WTC11 (cell line): ENCODE data around the gene GATAD2A.

Experiments used
- ATF1 ChIP-seq: sonication (generic); formaldehyde crosslinking; IDR thresholded peaks from 2 replicates; pipeline ENCODE4 v1.8.1; 2023; ENCODE audit warnings: mild to moderate bottlenecking, moderate library complexity, missing genetic modification reagents
- CTCF ChIP-seq: fragments of 200-600 bp; IDR thresholded peaks from 2 replicates; pipeline ENCODE4 v1.8.0; 2022; ENCODE audit warnings: antibody characterized with exemption
- HMGXB4 ChIP-seq: sonication (generic); formaldehyde crosslinking; IDR thresholded peaks from 2 replicates; pipeline ENCODE4 v1.8.1; 2023; ENCODE audit warnings: mild to moderate bottlenecking, moderate library complexity, missing genetic modification reagents
- TEAD1 ChIP-seq: sonication (generic); formaldehyde crosslinking; IDR thresholded peaks from 2 replicates; pipeline ENCODE4 v1.8.0; 2022; ENCODE audit warnings: mild to moderate bottlenecking, missing genetic modification reagents
- USF2 ChIP-seq: sonication (generic); formaldehyde crosslinking; IDR thresholded peaks from 2 replicates; pipeline ENCODE4 v1.8.1; 2023; ENCODE audit warnings: mild to moderate bottlenecking, missing genetic modification reagents, moderate library complexity
- ZBTB43 ChIP-seq: sonication (generic); formaldehyde crosslinking; IDR thresholded peaks from 2 replicates; pipeline ENCODE4 v1.8.1; 2023; ENCODE audit warnings: mild to moderate bottlenecking, missing genetic modification reagents
- TF ChIP-seq, protein P1 (sequence below): sonication (generic); formaldehyde crosslinking; IDR thresholded peaks from 2 replicates; pipeline ENCODE4 v1.8.1; 2022; ENCODE audit warnings: low read depth, missing genetic modification reagents, borderline replicate concordance

GRCh38 chr19:19550485-19550929, 145.0 kb downstream of the GATAD2A start:
- TF ChIP-seq CTCF, result no peak
- TF ChIP-seq ZBTB43 (CRISPR knock-in tag), result no peak
- no peak for TF ChIP-seq TEAD1 (CRISPR knock-in tag)
- TF ChIP-seq USF2, result no peak
- TF ChIP-seq, protein P1, sequence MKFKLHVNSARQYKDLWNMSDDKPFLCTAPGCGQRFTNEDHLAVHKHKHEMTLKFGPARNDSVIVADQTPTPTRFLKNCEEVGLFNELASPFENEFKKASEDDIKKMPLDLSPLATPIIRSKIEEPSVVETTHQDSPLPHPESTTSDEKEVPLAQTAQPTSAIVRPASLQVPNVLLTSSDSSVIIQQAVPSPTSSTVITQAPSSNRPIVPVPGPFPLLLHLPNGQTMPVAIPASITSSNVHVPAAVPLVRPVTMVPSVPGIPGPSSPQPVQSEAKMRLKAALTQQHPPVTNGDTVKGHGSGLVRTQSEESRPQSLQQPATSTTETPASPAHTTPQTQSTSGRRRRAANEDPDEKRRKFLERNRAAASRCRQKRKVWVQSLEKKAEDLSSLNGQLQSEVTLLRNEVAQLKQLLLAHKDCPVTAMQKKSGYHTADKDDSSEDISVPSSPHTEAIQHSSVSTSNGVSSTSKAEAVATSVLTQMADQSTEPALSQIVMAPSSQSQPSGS (CRISPR knock-in tag), result no peak
- TF ChIP-seq ATF1, result no peak
- no peak for TF ChIP-seq HMGXB4 (CRISPR knock-in tag)
